Activated naive CD8-positive, alpha-beta T cell treated with anti-CD3 and anti-CD28 coated beads for 36 hours (primary cell): Measurements from ENCODE around the gene HAGH. TPM values are rescaled to one million over a fixed set of nuclear protein-coding genes. Genes with fewer than 3 reads are reported as not detected.
"Not testable (repeated sequence)": the region's sequence is repeated elsewhere in the genome, so short reads cannot be mapped to it uniquely, and the experiment has no call there.

Experiments used
- DNase-seq: peaks from one replicate; pipeline ENCODE4 v3.0.0; 2021
- H3K27ac Mint-ChIP-seq: one replicate; pipeline ENCODE4 v1.8.0; 2022; ENCODE audit warnings: mild to moderate bottlenecking, moderate library complexity, mixed read lengths
- H3K27me3 Mint-ChIP-seq: one replicate; pipeline ENCODE4 v1.8.0; 2022; ENCODE audit warnings: mild to moderate bottlenecking, mixed read lengths
- H3K36me3 Mint-ChIP-seq: one replicate; pipeline ENCODE4 v1.8.0; 2021; ENCODE audit warnings: mild to moderate bottlenecking, mixed read lengths
- H3K4me1 Mint-ChIP-seq: one replicate; pipeline ENCODE4 v1.8.0; 2021; ENCODE audit warnings: mixed read lengths
- H3K4me3 Mint-ChIP-seq: one replicate; pipeline ENCODE4 v1.8.0; 2022; ENCODE audit warnings: mild to moderate bottlenecking, moderate library complexity, mixed read lengths
- H3K9me3 Mint-ChIP-seq: one replicate; pipeline ENCODE4 v1.8.0; 2022; ENCODE audit warnings: mixed read lengths
- total RNA-seq, 2 experiments: library from RNA; stranded (reverse); gene quantifications; one replicate each; pipeline ENCODE4 v1.2.3, GENCODE V29; 2021

Gene HAGH
- 10 to 100 TPM; 22.6 to 23.9 TPM for total RNA-seq

GRCh38 chr16:1826691-1827573, at the start of gene HAGH, which contains the start of gene FAHD1:
HAGH (minus strand) TSS chr16:1826825; CDS start chr16:1826787, 38 bp downstream.
FAHD1 (plus strand) TSS chr16:1827206; CDS start chr16:1827239, 33 bp downstream.
- H3K36me3 Mint-ChIP-seq: peaks cover 1% of the 10 kb centered on the region
- H3K27ac Mint-ChIP-seq: peak within 1 kb of the TSS; percentile 87
- peak; percentile 91 for DNase-seq
- H3K4me3 Mint-ChIP-seq: peak within 1 kb of the TSS; percentile 93
- peaks cover 37% of the 10 kb centered on the region for H3K4me1 Mint-ChIP-seq
- H3K9me3 Mint-ChIP-seq: no peaks in the 10 kb centered on the region
- H3K27me3 Mint-ChIP-seq: no peaks in the 10 kb centered on the region

GRCh38 chr16:1876066-1876465, 49.4 kb upstream of the HAGH start:
- not testable (repeated sequence) for DNase-seq, H3K4me1 Mint-ChIP-seq, H3K27ac Mint-ChIP-seq, H3K36me3 Mint-ChIP-seq, H3K4me3 Mint-ChIP-seq, H3K9me3 Mint-ChIP-seq
- H3K27me3 Mint-ChIP-seq: peaks cover 43% of the 10 kb centered on the region

- H3K27ac Mint-ChIP-seq: no peak overlapping the region
- peaks cover 3% of the 10 kb centered on the region for H3K4me1 Mint-ChIP-seq
- H3K27me3 Mint-ChIP-seq: peaks cover 43% of the 10 kb centered on the region
- no peak for DNase-seq
- H3K4me3 Mint-ChIP-seq: no peak overlapping the region
- H3K9me3 Mint-ChIP-seq: no peaks in the 10 kb centered on the region
- H3K36me3 Mint-ChIP-seq: no peaks in the 10 kb centered on the region
Observed at GRCh38 chr16:1874854-1875253, 48.2 kb upstream of the HAGH start.

GRCh38 chr16:1871974-1872635, 45.5 kb upstream of the HAGH start, which contains the start of gene MEIOB:
MEIOB (minus strand) TSS chr16:1872164; CDS start chr16:1868175, 3,989 bp downstream.
- peak; percentile 30 for DNase-seq
- Mint-ChIP-seq H3K36me3 (no peaks in the 10 kb centered on the region), H3K4me1 (peaks cover 3% of the 10 kb centered on the region), H3K27ac (no peak within 1 kb of the TSS), H3K4me3 (peak within 1 kb of the TSS; percentile 51), H3K27me3 (peaks cover 27% of the 10 kb centered on the region), H3K9me3 (no peaks in the 10 kb centered on the region)

- Mint-ChIP-seq H3K27me3 (peaks cover 23% of the 10 kb centered on the region), H3K36me3 (no peaks in the 10 kb centered on the region), H3K27ac (no peak overlapping the region), H3K9me3 (no peaks in the 10 kb centered on the region), H3K4me3 (no peak overlapping the region), H3K4me1 (peaks cover 3% of the 10 kb centered on the region)
- DNase-seq: no peak
Observed at GRCh38 chr16:1870365-1871082, 43.9 kb upstream of the HAGH start.

- no peaks in the 10 kb centered on the region for H3K4me1 Mint-ChIP-seq
- peaks cover 13% of the 10 kb centered on the region for H3K27me3 Mint-ChIP-seq
- no peak overlapping the region for H3K27ac Mint-ChIP-seq
- H3K36me3 Mint-ChIP-seq: no peaks in the 10 kb centered on the region
- no peak for DNase-seq
- H3K9me3 Mint-ChIP-seq: no peaks in the 10 kb centered on the region
- H3K4me3 Mint-ChIP-seq: no peak overlapping the region
Observed at GRCh38 chr16:1865902-1866690, 39.5 kb upstream of the HAGH start.

- DNase-seq: no peak
- no peaks in the 10 kb centered on the region for H3K9me3 Mint-ChIP-seq
- no peak overlapping the region for H3K4me3 Mint-ChIP-seq
- peaks cover 17% of the 10 kb centered on the region for H3K27me3 Mint-ChIP-seq
- H3K27ac Mint-ChIP-seq: no peak overlapping the region
- no peaks in the 10 kb centered on the region for H3K4me1 Mint-ChIP-seq
- no peaks in the 10 kb centered on the region for H3K36me3 Mint-ChIP-seq
Observed at GRCh38 chr16:1863681-1864460, 37.2 kb upstream of the HAGH start.

GRCh38 chr16:1862394-1862793, 35.8 kb upstream of the HAGH start:
- Mint-ChIP-seq H3K36me3 (no peaks in the 10 kb centered on the region), H3K4me3 (no peak overlapping the region), H3K27ac (no peak overlapping the region), H3K9me3 (no peaks in the 10 kb centered on the region), H3K27me3 (peaks cover 17% of the 10 kb centered on the region), H3K4me1 (no peaks in the 10 kb centered on the region)
- no peak for DNase-seq

- Mint-ChIP-seq H3K9me3 (no peaks in the 10 kb centered on the region), H3K27me3 (peaks cover 17% of the 10 kb centered on the region), H3K4me1 (no peaks in the 10 kb centered on the region), H3K36me3 (no peaks in the 10 kb centered on the region), H3K4me3 (no peak overlapping the region), H3K27ac (no peak overlapping the region)
- no peak for DNase-seq
Observed at GRCh38 chr16:1861730-1862129, 35.1 kb upstream of the HAGH start.

- no peak for DNase-seq
- no peak overlapping the region for H3K27ac Mint-ChIP-seq
- H3K4me1 Mint-ChIP-seq: peaks cover 13% of the 10 kb centered on the region
- no peaks in the 10 kb centered on the region for H3K9me3 Mint-ChIP-seq
- H3K36me3 Mint-ChIP-seq: no peaks in the 10 kb centered on the region
- peaks cover 9% of the 10 kb centered on the region for H3K27me3 Mint-ChIP-seq
- no peak overlapping the region for H3K4me3 Mint-ChIP-seq
Observed at GRCh38 chr16:1859650-1860049, 33.0 kb upstream of the HAGH start.

GRCh38 chr16:1858189-1858865, 31.7 kb upstream of the HAGH start:
- no peak for DNase-seq
- H3K27me3 Mint-ChIP-seq: peaks cover 4% of the 10 kb centered on the region
- H3K36me3 Mint-ChIP-seq: no peaks in the 10 kb centered on the region
- H3K4me3 Mint-ChIP-seq: no peak overlapping the region
- H3K4me1 Mint-ChIP-seq: peaks cover 17% of the 10 kb centered on the region
- no peak overlapping the region for H3K27ac Mint-ChIP-seq
- H3K9me3 Mint-ChIP-seq: no peaks in the 10 kb centered on the region

- Mint-ChIP-seq H3K36me3 (no peaks in the 10 kb centered on the region), H3K4me3 (no peak overlapping the region), H3K9me3 (no peaks in the 10 kb centered on the region), H3K27me3 (peaks cover 4% of the 10 kb centered on the region), H3K27ac (no peak overlapping the region), H3K4me1 (peaks cover 17% of the 10 kb centered on the region)
- DNase-seq: no peak
Observed at GRCh38 chr16:1857433-1858097, 30.9 kb upstream of the HAGH start.

- Mint-ChIP-seq H3K36me3 (no peaks in the 10 kb centered on the region), H3K4me1 (peaks cover 17% of the 10 kb centered on the region), H3K27ac (no peak overlapping the region), H3K9me3 (no peaks in the 10 kb centered on the region), H3K4me3 (no peak overlapping the region), H3K27me3 (no peaks in the 10 kb centered on the region)
- no peak for DNase-seq
Observed at GRCh38 chr16:1851793-1852192, 25.2 kb upstream of the HAGH start.
